MM.1S (cell line): ENCODE data around the gene FZD7.

ENCODE experiments used
- CTCF ChIP-seq: fragments of 300-600 bp; sonication (generic); IDR thresholded peaks from 2 replicates; pipeline ENCODE4 v1.5.1; 2016; ENCODE audit warnings: antibody characterized with exemption, low read length, mixed read lengths
- EZH2 ChIP-seq: fragments of 300-600 bp; sonication (generic); optimal IDR thresholded peaks from 2 replicates; pipeline ENCODE3; 2017; ENCODE audit warnings: low read depth, mild to moderate bottlenecking, antibody characterized with exemption, low read length, mixed read lengths
- EZH2phosphoT487 ChIP-seq: fragments of 300-600 bp; sonication (generic); IDR thresholded peaks from 2 replicates; pipeline ENCODE4 v1.6.1; 2018; ENCODE audit warnings: antibody characterized with exemption, low read length

- no peak for TF ChIP-seq CTCF
- TF ChIP-seq EZH2 = no peak
- no peak for TF ChIP-seq EZH2phosphoT487
Observed at GRCh38 chr2:202026507-202026906, 7.1 kb upstream of the FZD7 start.
